ENCODE data around the gene RBM44.
"Not testable (repeated sequence)": the region's sequence is repeated elsewhere in the genome, so short reads cannot be mapped to it uniquely, and the experiment has no call there.

Gene RBM44

DNA sequence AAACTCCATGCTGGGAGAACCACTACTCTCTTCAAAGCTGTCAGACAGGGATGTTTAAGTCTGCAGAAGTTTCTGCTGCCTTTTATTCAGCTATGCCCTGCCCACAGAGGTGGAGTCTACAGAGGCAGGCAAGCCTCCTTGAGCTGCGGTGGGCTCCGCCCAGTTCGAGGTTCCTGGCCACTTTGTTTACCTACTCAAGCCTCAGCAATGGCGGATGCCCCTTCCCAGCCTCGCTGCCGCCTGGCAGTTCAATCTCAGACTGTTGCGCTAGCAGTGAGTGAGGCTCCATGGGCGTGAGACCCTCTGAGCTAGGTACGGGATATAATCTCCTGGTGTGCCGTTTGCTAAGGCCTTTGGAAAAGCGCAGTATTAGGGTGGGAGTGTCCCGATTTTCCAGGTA, 50.4 kb downstream of the RBM44 start:
- DNase-seq (ENCODE audit: low read depth in 2 of 2), result not testable (repeated sequence)

DNA sequence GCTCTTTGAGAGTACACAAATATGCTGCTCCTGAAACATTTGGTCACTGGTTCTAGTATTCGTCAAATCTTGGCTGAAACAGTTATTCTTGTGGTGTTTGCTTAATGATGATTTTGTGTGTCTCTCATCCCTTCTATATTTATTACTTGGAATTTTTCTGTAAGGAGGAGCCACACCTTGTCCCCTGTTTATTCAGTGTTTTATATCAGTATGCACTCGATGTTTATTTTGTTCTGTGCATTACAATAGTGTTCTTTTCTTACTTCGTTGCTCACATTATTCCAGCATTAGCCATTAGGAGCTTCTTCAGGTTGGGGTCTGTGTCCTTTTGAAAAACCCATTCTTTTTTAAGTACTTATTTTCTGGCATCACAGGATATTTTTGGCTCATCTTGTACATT, 55.7 kb downstream of the RBM44 start:
- DNase-seq (ENCODE audit: low read depth in 2 of 2), result no peak

DNA sequence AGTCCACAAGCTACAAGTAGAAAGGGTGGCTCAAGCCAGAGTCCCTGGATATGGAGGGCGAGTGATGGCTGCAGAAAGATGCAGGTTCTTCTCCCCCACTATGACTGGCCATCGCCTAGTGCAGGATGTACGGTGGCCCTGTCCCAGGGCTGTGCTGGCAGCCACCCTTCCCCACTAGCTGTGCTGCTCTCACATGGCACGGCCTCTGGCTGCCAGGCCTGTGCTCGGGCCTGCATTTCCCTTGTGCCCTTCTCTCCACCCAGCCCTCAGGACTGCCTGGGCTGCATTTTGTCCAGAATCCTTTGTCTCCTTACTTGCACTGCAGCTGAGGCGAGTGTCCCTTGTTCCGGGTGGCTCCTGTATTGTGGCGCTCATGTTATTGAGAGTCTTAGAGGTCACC, 59.2 kb downstream of the RBM44 start:
- no peak for DNase-seq (ENCODE audit: low read depth in 2 of 2)

DNA sequence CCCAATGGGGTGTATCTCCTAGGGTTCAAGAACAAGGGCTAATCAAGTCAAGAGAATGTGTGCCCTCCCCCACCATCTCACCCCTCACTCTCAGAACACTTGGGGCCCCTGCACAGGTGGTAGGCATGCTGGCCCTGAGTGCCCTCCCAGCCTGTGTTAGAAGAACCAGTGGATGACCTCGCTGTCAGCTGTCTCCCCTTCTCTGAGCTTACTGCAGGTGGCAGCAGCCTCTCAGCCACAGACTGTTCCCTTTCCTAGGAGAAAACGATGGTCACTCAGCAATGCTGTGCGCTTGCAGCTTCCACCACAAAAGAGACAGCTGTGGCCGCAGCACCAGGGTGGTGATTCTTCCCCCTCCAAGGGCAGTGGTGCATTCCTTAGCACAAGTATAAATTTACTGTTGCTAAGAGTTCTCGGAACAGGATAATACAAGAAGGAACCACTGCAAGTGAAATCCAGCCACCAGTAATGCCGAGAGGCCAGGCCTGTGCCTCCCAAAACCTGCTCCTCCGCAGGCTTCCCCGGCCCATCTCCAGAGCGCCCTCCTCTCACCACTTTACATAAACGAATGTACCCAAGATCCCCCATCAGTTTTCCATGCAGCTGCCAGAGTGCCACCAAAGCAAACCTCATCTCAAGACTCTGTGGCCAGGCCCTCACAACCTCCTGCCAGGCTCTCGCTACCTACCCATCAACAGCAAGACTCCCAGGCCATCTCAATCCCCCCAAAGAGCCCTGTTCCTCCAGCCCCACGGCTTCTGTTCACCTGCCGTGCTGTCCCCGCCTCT, 59.9 kb downstream of the RBM44 start:
- no peak for DNase-seq (ENCODE audit: low read depth in 2 of 2)

DNA sequence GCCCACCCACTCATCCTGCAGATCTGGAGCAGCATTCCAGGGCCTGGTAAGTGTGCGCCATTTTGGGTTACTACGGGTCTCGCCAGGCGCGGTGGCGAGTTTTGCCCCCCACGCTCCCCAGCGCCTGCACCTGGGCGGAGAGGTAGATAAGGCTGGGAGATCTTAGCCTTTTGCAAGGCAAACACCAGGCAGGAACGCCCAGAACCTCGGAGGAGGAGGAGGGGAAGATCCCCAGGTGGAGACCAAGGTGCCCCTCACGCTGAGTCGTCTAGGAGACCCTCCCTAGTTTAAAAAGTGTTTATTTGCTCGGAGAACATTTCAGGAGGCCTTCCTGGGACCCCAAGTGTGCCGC, 60.5 kb downstream of the RBM44 start:
- no peak for DNase-seq (ENCODE audit: low read depth in 2 of 2)

DNA sequence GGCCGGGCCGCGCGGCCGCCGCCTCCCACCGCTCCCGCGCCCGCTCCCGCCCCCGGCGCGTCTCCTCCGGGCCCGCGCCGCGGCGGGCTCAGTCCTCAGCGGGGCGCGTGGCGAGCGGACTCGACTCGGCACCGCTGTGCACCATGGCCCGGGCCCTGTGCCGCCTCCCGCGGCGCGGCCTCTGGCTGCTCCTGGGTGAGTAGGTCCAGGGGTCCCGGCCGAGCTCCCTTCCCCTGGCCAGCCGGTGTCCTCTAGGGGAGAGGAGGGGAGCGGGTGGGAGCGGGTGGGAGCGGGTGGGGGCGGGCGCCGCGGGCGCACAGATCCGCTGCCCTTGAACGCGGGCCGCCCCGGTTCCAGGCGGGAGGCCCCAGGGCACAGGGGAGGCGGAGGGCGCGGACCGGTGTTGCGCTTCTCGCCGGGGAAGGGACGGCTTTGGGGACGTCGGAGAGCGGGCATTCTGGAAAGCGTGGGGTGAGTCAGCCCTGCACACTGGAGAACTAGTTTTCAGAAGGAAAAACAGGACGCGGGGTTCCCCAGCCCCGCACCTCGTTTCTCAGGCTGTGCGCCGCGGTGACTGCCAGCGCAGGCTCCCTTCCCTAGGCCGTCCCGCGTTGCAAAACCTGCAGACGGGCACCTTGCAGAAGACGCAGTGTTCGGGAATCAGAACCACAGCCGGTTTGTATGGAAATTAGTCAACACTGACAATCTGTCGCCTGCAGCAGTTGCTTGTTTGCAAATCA, 61.1 kb downstream of the RBM44 start, which contains the start of gene RAMP1:
RAMP1 (plus strand) TSS at position 91 of the 740 bp plus-strand sequence; CDS start at position 144, 53 bp downstream.
- DNase-seq (ENCODE audit: low read depth in 2 of 2), result no peak

DNA sequence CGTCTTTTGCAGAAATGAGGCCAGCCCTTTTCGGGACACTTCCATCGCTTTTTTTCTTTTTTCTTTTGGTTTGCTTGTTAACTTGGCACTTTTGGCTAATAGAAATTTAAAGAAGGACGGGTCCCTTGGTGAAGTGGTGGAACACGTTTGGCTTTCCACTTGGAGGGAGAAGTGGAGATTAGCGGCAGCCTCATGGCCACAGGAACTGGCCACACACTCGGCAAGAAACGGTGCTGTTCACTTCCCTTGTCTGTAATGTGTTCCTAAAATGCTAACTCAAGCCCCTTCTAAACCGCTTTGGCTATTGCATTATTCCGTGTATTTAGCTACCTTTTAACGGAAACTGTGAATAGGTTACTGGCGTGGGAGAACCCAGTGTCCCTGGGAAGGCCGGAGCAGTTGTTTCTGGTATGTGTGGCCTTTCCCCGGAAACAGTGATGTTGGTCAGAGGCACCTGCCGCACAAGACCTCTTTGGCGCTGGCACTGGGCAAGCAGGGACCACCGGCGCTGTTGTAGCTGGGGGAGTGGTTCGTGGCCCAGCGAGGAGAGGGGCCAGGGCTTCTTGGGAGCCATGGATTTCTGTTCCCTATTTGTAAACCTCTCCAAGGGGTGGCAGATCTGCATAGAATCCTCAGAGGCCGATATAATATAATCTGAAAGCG, 61.8 kb downstream of the RBM44 start:
- DNase-seq (ENCODE audit: low read depth in 2 of 2), result no peak

DNA sequence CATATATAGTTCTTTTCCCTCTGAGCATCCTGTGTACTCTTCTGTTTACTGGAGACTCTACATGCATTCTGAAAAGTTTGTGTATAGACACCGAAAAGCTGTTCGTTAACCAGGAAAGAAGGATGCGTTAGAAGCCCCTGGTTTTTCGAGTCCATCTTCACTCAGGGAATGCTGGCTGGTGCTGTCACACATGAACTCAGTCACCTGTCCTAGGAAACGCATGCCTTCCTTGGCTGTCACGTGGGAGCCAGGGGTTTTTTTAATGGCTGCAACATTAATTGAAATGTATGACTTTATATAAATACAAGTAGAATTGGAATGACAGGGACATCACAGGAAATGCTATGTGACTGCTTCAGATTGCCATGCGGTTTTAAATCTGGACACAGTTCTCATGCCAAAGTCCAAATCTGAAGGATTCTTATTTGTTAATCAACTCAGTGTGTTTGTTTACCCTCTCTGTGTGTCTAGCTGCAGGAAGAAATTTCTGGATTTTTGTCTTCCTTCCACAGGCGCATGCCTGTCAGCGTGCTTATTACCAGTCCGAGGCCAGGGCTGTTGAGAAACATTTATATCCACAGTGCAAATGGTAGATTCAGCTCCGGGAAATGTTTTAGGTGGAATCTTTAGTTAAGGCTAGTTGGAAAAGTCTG, 63.4 kb downstream of the RBM44 start:
- DNase-seq (ENCODE audit: low read depth in 2 of 2), result no peak

DNA sequence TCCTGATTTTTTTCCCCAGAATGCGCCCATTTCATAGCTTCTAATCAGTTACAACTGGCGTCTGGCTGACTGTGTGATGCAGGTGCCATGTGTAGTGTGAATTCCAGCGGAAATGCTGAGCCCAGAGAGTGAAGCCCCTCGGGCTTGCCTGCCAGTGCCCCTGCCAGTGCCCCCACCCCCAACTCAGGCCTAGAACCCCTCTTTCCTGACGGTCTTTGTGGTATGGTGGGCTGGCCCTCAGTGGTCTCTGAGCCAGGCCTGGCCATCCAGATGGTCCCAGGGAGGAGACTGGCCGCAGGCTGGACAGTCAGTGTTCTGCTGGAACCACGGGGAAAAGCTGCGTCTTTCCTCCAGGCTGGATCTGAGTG, 63.9 kb downstream of the RBM44 start:
- DNase-seq (ENCODE audit: low read depth in 2 of 2), result no peak

DNA sequence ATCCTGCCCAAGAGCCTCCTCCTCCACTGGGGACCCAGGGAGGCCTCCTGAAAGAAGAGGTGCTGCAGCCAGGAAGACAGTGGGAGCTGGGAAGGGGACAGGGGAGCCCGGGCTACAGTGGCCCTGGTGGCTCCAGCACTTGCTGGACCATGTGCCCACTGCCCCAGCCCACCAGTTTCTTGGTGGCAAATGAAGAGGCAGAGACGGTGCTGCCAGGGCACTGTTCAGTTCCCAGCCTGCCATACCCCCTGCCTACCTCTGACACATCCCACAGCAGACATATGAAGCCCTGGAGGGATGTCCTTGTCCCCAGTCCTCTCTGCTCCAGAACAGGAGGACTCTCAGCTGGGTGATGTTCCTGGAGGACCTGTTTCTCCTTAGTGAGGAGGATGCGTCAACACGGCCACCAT, 64.5 kb downstream of the RBM44 start:
- DNase-seq (ENCODE audit: low read depth in 2 of 2), result no peak

DNA sequence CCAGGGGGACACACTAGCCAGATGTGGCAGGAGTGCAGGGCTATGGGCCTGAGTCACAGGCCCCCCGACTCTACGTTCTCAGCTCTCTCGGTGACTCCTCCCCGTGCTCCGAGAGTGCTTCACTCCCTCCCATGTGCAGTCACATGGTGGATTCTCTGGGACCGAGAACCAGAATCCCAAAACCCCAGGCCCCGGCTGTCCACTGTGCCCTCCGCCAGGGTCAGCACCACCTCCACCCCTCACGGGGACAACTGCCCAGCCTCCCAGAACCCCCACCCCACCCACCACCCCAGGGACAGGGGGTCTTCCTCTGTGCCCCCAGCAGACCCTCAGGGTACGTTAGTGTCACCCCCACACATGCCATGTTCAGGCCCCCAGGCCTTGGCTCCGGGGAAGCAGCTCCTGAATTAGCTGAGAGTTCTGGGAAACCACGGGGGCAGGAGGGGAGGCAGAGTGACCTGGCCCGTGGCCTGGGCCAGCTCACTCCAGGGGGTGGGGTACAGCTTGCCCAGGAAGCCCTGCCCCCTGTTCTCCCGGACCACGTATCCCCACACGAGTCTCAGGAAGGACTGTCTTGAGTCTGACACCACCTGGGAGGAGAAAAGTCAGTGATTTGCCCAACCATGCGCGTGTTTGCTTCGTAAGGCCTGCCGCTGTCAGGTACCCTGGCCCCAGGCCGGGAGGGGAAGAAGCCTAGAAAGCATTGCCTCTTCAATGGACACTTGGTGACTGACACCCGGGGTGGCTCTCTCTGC, 65.3 kb downstream of the RBM44 start:
- no peak for DNase-seq (ENCODE audit: low read depth in 2 of 2)

DNA sequence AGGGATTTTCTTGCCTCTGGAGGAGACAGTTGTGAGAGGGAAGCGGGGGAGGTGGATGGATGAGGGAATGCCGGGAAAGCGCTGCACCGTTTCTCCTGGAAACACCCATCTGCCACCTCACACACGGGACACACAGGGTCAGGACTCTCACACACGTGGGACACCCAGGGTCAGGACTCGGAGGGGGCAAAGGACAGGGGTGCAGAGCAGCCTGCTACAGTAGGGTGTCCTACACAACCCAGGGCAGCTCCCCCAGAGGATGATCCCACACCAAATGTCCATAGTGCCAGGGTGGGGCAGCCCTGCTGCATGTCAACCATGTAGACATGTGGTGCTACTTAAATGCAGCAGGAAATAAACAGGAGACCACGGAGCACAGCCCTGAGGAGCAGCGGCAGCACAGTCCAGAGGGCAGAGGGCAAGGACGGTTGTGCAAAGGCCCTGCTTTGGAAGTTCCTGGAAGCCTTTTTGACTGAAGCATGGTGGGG, 65.9 kb downstream of the RBM44 start:
- DNase-seq (ENCODE audit: low read depth in 2 of 2), result no peak

DNA sequence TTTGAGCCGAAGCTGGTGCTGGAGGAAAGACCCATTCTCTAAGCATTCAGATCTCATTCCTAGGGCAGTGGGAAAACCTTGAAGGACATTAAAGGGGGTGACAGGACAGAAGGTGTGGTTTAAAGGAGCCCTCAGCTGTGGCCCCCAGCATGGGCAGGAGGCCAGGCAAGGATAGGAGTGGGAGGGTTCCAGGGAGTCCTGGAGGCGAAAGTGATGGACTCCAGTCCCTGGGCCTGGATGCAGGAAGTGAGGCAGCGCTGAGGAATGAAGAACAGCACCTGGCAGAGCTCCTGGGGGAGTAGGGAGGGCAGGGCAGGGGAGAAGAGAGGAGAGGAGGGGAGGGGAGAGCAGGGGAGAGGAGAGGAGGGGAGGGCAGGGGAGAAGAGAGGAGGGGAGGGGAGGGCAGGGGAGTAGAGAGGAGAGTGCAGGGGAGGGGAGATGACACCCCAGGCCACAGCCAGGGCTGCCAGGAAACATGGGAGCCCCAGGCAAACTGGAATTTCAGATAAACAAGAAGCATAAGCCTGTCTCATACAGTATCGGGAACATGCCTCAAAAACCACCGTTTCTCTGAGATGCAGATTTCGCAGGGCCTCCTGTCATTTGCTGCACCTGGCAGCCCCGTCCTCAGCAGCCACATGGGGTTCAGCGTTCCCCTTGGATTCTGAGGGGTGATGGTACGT, 66.5 kb downstream of the RBM44 start:
- no peak for DNase-seq (ENCODE audit: low read depth in 2 of 2)

DNA sequence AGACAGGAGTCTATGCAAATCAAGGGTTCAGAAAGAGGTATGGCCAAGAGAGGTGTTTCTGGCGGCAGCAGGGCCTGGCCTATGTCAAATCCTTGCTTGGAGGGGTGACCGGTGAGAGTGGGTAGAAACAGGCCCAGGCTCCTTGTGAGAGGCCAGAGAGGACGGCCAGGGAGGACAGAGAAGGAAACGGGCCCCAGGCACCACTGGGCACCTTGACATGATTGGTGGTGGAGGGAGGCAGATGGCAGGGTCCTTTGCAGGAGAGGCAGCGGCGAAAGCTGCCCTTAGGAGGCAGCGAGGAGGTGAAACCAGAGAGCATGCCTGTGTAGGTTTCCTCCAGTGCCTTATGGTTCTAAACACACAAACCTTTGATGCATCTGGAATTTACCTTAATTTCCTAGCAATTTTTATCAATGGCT, 67.1 kb downstream of the RBM44 start:
- DNase-seq (ENCODE audit: low read depth in 2 of 2), result no peak

DNA sequence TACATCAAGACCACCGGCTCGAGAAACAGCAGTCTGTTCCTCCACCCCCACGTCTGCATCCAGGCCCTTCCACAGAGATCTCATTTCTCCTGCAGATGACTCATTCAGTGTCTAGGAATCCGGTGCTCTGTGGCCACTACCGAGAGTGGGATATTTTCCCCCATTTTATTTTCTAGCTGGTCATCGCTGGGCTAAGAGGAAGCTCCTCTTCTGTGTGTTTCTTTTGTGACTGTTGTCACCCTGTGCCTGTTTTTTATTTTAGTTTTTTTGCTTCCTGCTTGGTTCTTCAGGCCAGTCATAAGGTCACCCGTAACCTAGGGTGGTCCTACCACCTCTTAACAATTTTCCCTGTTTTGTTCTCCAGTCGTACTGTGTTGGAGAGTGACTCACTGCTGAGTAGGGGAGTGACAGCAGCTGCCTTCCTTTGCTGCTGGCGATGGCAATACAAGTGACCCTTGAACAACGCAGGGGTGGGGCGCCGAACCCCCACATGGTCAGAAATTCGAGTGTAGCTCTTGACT, 67.6 kb downstream of the RBM44 start:
- no peak for DNase-seq (ENCODE audit: low read depth in 2 of 2)

DNA sequence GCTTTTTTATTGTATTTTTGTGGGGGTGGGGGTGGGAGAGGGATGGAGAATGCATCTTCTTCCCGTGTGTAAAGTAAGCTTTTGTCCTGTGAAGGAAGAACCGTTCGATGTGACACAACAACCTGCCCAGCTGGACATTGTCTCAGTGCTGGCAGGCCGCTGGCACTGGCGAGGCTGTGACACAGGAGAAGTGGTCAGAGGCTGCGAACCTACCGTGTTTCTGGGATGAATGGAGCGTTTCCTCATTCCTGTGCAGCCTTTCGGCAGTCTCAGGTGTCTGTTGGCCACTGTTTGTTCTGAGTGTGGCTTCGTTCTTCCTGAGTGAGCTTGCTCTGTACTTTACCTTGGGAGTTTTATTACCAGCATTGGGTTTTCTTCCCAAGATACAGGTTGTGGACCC, 68.9 kb downstream of the RBM44 start:
- no peak for DNase-seq (ENCODE audit: low read depth in 2 of 2)

DNA sequence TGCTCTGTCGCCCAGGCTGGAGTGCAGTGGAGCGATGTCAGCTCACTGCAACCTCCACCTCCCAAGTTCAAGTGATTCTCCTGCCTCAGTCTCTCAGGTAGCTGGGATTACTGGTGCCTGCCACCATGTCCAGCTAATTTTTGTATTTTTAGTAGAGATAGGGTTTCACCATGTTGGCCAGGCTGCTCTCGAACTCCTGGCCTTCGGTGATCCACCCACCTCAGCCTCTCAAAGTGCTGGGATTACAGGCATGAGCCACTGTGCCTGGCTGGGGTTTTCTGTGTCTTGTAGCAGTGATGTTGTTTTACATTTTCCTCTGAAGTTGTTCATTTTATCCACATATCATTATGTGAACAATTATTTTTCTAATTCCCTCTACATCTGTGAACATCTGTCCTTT, 69.5 kb downstream of the RBM44 start:
- DNase-seq (ENCODE audit: low read depth in 2 of 2), result not testable (repeated sequence)

DNA sequence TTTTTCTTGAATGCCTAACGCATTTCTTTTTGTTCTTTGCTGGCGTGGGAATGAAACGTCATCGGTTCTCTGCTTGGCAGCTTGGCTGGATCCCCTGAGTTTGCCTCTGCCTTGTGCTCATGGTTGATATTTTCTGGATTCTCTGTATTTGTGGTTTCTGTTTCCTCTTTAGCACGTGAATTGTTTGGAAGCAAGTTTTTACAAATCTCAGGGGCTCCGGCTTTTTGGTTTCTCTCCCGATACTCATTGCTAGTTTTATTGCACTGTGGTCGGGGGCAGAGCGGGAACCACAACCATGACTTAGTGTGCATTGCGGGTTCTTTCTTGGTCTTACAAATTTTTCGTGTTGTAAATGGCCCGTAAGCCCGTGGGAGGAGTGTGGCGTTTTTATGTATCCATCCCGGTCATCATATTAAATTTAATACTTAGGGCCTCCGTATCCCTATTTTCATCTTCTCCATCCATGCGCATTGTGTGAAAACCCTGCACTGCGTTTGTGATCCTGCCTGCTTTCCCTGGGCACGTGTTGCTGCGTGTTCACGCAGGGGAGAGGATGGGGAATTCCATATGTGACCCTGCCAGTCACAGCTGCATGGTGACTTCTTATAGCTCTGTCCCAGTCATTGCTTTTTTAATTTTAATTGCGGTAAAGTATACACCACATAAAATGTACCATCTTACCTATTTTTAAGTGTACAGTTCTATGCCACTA, 70.2 kb downstream of the RBM44 start:
- DNase-seq (ENCODE audit: low read depth in 2 of 2), result no peak

DNA sequence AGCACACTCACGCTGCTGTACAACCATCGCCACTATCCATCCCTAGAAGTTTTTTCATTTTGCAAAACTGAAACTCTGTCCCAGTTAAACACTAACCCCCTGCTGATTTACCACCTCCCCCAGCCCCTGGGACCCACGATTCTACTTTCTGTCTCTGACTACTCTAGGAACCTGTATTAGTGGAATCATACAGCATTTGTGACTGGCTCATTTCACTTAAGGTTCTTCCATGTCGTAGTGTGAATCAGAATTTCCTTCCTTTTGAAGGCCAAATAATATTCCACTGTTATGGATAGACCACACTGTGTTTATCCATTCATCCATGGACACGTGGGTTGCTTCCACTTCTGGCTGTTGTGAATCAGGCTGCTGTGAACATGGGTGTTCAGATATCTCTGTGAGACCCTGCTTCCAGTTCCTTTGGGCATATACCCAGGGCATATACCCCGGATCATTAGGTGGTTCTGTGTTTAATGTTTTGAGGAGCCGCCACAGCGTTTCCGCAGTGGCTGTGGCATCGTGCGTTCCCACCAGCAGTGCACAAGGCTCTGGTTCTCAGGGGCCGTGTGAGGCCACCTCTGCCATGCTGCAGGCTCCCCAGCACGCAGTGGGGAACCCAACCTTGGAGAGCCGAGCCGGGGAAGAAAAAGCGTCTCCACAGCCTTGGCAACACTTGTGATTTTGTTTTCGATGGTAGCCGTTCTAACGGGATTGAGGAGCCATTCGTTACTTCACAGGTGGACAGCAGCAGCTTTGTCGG, 70.9 kb downstream of the RBM44 start:
- DNase-seq (ENCODE audit: low read depth in 2 of 2), result no peak
